ENCODE measurements around the gene GUCY2C.

The GUCY2C gene

DNA sequence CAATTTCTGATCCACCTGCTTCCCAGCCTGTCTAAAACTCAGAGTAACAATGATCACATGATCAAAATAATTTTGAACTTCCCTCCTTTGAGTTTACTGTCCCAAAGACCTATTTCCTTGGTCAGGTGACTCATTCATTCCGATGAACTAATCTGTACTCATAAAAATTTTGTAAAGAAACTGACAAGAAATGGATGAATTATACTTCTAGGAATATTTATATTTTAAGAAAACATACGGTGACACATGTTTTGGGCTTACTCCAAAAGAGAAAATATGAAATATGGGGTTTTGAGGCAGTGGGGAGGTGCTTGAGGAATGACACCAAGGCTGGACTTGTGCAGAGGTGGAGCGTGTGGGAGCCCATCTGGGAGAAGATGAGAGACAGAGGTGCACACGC lies 42.0 kb downstream of the GUCY2C start:
- Histone ChIP-seq H3K79me2 (no peaks in the 10 kb centered on the region), H3K4me1 (no peaks in the 10 kb centered on the region)
- TF ChIP-seq, protein P1, sequence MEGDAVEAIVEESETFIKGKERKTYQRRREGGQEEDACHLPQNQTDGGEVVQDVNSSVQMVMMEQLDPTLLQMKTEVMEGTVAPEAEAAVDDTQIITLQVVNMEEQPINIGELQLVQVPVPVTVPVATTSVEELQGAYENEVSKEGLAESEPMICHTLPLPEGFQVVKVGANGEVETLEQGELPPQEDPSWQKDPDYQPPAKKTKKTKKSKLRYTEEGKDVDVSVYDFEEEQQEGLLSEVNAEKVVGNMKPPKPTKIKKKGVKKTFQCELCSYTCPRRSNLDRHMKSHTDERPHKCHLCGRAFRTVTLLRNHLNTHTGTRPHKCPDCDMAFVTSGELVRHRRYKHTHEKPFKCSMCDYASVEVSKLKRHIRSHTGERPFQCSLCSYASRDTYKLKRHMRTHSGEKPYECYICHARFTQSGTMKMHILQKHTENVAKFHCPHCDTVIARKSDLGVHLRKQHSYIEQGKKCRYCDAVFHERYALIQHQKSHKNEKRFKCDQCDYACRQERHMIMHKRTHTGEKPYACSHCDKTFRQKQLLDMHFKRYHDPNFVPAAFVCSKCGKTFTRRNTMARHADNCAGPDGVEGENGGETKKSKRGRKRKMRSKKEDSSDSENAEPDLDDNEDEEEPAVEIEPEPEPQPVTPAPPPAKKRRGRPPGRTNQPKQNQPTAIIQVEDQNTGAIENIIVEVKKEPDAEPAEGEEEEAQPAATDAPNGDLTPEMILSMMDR (IDR thresholded peaks at IDR 0.05): no peak

DNA sequence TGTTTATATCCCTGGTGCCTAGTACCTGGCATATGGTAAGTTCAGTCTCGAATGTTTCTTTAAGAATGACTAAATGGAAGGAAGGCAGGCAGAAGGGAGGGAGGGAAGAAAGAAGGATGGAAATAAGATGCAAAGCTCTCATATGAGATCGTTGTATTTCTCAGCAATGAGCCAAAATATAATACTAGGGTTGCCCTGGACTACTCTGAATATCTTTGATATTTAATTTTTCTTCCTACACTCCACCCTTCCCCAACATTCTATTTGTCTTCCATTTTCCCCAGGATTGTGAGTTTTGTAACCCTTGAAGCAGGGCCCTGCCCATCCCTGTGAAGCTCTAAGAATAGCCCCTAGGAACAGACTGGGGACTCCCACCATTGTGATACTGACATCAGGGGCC lies 43.9 kb downstream of the GUCY2C start:
- H3K4me2 ChIP-seq (ENCODE audit: low read length): no peak overlapping the region
- H3K4me3 ChIP-seq (ENCODE audit: low read depth, low read length): no peak overlapping the region
- H3K9me3 ChIP-seq (ENCODE audit: control insufficient read depth, low read length): no peaks in the 10 kb centered on the region
- no peaks in the 10 kb centered on the region for H3K27me3 ChIP-seq (ENCODE audit: control insufficient read depth, insufficient read depth, low read length)
- H2AFZ ChIP-seq: no peak overlapping the region
- H3K36me3 ChIP-seq (ENCODE audit: control insufficient read depth, insufficient read depth, low read length): no peaks in the 10 kb centered on the region
- TF ChIP-seq, protein P1 (IDR thresholded peaks at IDR 0.05): no peak
- no peaks in the 10 kb centered on the region for H3K4me1 ChIP-seq
- no peaks in the 10 kb centered on the region for H3K79me2 ChIP-seq
- H3K9ac ChIP-seq: no peak overlapping the region
- H3K27ac ChIP-seq: no peak overlapping the region

More for the DNA sequence above, 42.0 kb downstream of the GUCY2C start:
- H3K4me3 ChIP-seq (ENCODE audit: low read depth, low read length): no peak overlapping the region
- H3K27me3 ChIP-seq (ENCODE audit: control insufficient read depth, insufficient read depth, low read length): no peaks in the 10 kb centered on the region
- no peak overlapping the region for H3K4me2 ChIP-seq (ENCODE audit: low read length)
- H2AFZ ChIP-seq: no peak overlapping the region
- H3K9ac ChIP-seq: no peak overlapping the region
- H3K36me3 ChIP-seq (ENCODE audit: control insufficient read depth, insufficient read depth, low read length): no peaks in the 10 kb centered on the region
- no peak overlapping the region for H3K27ac ChIP-seq
- H3K9me3 ChIP-seq (ENCODE audit: control insufficient read depth, low read length): no peaks in the 10 kb centered on the region

DNA sequence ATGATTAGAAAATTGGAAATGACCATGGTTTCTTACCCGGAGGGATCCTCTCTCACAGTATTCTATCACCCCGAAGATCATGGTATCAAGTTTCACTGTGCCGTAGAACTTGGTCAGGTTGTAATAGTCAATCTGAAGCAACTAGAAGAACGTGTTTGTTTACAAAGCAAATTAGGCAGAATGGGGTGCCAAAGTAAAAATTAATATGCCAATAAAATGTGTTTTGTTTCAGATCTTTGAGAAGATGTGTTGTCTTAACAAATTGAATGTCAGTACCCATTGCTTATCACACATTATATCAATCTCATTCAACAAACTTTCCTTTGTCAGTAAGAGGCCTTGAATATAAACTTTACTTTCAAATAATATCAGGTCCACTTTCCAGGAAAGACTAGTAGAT lies 45.0 kb downstream of the GUCY2C start:
- H3K4me3 ChIP-seq (ENCODE audit: low read depth, low read length): no peak overlapping the region
- H3K27ac ChIP-seq: no peak overlapping the region
- no peaks in the 10 kb centered on the region for H3K79me2 ChIP-seq
- H3K27me3 ChIP-seq (ENCODE audit: control insufficient read depth, insufficient read depth, low read length): no peaks in the 10 kb centered on the region
- no peaks in the 10 kb centered on the region for H3K36me3 ChIP-seq (ENCODE audit: control insufficient read depth, insufficient read depth, low read length)
- TF ChIP-seq, protein P1 (IDR thresholded peaks at IDR 0.05): no peak
- H3K9me3 ChIP-seq (ENCODE audit: control insufficient read depth, low read length): no peaks in the 10 kb centered on the region
- no peak overlapping the region for H3K4me2 ChIP-seq (ENCODE audit: low read length)
- no peak overlapping the region for H3K9ac ChIP-seq
- H3K4me1 ChIP-seq: no peaks in the 10 kb centered on the region
- no peak overlapping the region for H2AFZ ChIP-seq

DNA sequence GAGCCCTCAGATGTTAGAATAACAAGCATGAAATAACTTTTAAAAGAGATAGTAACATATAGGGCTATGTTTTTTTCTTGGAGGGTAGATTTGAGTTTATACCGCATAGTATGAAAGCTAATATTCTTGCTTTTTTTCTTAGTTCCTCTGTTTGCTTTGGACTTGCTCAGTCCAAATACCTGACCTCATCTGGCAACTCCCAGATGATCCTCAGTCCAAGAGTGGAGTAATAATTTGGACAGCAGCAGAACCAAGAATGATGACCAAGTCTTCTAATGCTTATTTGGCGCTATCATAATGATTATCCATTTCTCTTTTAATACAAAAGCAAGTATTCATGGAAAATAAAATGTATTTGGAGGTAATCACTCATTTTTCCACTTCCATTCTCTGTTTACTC lies 45.6 kb downstream of the GUCY2C start:
- Histone ChIP-seq H3K4me2 (ENCODE audit: low read length) (no peak overlapping the region), H3K9ac (no peak overlapping the region), H3K4me1 (no peaks in the 10 kb centered on the region), H3K79me2 (no peaks in the 10 kb centered on the region), H3K4me3 (ENCODE audit: low read depth, low read length) (no peak overlapping the region), H3K27ac (no peak overlapping the region), H2AFZ (no peak overlapping the region), H3K9me3 (ENCODE audit: control insufficient read depth, low read length) (no peaks in the 10 kb centered on the region), H3K36me3 (ENCODE audit: control insufficient read depth, insufficient read depth, low read length) (no peaks in the 10 kb centered on the region), H3K27me3 (ENCODE audit: control insufficient read depth, insufficient read depth, low read length) (no peaks in the 10 kb centered on the region)
- TF ChIP-seq, protein P1 (IDR thresholded peaks at IDR 0.05): no peak

DNA sequence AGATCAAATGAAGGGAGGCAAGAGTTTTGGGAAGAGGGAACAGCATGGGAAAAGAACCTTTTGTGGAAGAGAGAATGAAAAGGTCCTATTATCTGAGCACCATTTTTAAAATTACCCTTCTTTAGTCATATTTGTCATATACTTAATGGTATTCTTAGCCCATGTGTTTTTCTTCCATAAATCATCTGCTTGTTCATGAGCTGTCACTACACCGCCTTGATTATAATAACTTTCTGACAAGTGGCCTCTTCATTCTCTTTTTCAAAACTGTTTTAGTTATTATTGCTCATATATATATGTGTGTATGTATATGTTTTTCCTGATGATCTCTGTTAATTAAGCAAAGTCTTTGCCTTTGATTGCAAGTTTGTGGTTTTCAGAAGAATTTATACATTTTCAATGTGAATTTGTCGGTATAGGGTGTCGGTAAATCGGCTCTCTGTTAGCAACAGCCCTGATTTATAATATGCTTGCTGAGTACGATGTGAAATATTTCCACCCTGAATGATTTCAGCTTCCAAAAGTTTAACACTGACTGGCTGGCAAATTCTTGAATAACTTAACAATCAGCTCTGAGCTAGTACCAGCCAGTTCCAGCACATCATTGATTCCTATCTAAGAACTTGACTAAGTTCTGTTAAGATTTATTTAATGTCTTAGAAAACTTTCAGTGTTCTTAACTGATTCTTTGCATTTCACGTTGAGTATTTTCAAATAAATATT lies 49.2 kb downstream of the GUCY2C start:
- Histone ChIP-seq H3K4me3 (ENCODE audit: low read depth, low read length) (no peak overlapping the region), H3K4me2 (ENCODE audit: low read length) (no peak overlapping the region), H3K27me3 (ENCODE audit: control insufficient read depth, insufficient read depth, low read length) (no peaks in the 10 kb centered on the region), H3K4me1 (no peaks in the 10 kb centered on the region), H3K9me3 (ENCODE audit: control insufficient read depth, low read length) (no peaks in the 10 kb centered on the region), H2AFZ (no peak overlapping the region), H3K36me3 (ENCODE audit: control insufficient read depth, insufficient read depth, low read length) (no peaks in the 10 kb centered on the region), H3K79me2 (no peaks in the 10 kb centered on the region), H3K27ac (no peak overlapping the region), H3K9ac (no peak overlapping the region)
- TF ChIP-seq, protein P1 (IDR thresholded peaks at IDR 0.05): no peak
